Fibroblast of mammary gland (primary cell): Measurements from ENCODE around the gene PCSK6.

Experiments used
- DNase-seq: peaks from one replicate; pipeline ENCODE4 v3.0.0-alpha.2; 2010; ENCODE audit warnings: low read depth
- H3K4me3 ChIP-seq: 2 replicates; pipeline ENCODE4 v1.5.1; 2011; ENCODE audit warnings: low read depth, mild to moderate bottlenecking, low read length, moderate library complexity; ENCODE audit not compliant: control insufficient read depth
- TF ChIP-seq, protein P1 (sequence below): conservative IDR thresholded peaks from 2 replicates; pipeline ENCODE4 v1.5.1; 2011; ENCODE audit warnings: low read depth, low read length, inconsistent platforms; ENCODE audit not compliant: control insufficient read depth, insufficient read depth

PCSK6 gene

DNA sequence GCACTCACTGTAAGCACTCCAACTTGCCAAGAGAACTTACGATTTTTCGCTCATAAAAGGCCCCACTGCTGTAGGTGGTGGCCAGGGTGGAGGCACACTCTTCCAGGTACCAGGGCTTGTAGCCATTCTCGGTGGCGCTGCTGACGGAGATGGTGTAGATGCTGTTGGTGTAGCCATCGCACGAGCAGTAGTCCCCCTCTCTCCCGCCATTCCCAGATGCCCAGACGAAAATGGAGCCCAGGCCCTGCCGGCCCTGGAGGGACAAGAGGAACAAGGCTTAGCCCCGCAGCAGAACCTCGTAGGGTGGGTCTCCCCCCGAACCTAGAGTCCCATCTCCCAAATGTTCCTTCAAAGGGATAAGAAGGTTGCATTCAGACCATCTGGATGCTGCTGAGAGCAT lies 96.3 kb downstream of the PCSK6 start:
- no peak overlapping the region for H3K4me3 ChIP-seq
- TF ChIP-seq, protein P1, sequence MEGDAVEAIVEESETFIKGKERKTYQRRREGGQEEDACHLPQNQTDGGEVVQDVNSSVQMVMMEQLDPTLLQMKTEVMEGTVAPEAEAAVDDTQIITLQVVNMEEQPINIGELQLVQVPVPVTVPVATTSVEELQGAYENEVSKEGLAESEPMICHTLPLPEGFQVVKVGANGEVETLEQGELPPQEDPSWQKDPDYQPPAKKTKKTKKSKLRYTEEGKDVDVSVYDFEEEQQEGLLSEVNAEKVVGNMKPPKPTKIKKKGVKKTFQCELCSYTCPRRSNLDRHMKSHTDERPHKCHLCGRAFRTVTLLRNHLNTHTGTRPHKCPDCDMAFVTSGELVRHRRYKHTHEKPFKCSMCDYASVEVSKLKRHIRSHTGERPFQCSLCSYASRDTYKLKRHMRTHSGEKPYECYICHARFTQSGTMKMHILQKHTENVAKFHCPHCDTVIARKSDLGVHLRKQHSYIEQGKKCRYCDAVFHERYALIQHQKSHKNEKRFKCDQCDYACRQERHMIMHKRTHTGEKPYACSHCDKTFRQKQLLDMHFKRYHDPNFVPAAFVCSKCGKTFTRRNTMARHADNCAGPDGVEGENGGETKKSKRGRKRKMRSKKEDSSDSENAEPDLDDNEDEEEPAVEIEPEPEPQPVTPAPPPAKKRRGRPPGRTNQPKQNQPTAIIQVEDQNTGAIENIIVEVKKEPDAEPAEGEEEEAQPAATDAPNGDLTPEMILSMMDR: no peak
- no peak for DNase-seq

DNA sequence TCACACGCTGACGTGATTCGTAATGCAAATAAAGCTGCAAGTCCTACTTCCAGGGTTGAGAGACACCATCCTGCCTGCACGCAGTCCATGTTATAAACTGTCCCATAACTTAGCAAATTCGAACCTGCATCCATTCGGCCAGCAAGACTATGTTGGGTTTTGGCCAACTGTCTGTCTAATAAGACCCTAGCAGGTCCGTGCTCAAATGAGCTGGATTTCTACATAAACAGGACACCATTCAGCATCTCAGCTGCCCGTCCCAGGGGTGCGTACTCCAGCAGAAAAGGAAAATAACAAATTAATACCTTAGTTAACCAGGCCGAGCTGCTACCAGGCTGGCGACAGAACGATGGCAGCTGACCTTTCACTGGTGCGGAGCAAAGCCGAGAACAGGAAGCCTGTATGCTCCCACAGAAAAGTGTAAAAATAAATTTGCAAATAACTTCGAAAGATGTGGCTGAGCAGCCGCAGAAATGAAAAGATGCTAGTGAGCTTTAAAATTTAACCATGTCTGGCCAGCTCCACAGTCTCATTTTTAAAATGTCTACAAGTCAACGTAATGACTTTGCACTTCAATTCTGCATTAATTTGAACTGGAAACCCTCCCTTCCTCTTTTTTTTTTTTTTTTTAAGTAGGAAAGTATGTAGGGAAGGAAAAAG lies 97.4 kb downstream of the PCSK6 start:
- DNase-seq: no peak
- no peak overlapping the region for H3K4me3 ChIP-seq
- TF ChIP-seq, protein P1: no peak

DNA sequence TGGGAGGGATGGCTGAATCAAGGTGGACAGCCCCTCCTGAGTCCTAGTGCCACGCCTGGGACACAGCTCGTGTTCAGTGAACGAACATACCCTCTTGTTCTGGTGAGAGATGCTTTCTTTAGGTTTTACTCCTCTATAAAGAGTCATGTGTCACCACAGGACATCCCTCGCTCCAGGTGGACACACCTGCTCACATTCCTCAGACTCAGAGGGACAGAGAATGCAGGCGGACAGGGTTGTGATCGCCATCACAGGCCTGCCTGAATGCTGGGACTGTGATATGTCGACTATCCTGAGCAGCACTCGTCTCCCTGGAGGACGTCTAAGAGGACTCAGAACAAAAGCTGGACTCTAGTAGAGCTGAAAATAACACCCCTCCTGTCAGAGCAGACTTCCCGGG lies 98.1 kb downstream of the PCSK6 start:
- TF ChIP-seq, protein P1: no peak
- DNase-seq: no peak
- H3K4me3 ChIP-seq: no peak overlapping the region

DNA sequence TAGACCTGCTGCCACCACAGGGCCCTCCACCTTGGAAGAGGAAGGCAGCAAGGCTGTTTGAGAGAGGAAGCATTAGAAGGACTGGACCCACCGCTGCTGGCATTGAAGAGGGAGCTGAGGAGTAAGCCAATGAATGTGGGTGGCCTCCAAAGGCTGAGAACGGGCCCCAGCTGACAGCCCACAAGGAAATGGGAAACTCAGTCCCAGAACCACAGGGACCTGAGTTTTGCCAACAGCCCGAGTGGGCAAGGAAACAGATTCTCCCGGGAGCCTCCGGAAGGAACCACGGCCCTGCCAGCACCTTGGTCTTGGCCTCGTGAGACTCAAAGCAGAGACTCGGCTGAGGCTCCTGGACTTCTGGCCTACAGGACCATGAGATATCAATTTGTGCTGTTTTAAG lies 99.0 kb downstream of the PCSK6 start:
- no peak overlapping the region for H3K4me3 ChIP-seq
- DNase-seq: no peak
- TF ChIP-seq, protein P1: no peak

DNA sequence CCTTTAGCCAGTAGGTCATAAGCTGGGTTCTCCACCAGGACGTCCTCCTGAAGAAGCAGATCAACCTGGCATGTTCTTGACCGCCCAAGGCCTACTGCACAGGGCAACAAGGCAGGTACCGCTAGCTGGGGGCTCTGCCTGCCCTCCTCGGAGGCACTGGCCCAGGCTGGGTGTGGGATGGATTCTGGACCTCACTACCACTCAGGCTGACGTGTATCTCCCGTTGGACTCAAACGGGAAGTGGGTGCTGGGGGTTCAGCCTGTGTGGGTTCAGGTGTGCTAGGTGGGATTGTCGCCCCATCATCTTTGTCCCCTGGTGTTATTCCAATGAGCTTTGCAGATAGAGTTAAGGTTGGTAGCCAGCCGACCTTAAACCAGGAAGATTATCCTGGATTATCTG lies 99.4 kb downstream of the PCSK6 start:
- H3K4me3 ChIP-seq: no peak overlapping the region
- TF ChIP-seq, protein P1: no peak
- no peak for DNase-seq

DNA sequence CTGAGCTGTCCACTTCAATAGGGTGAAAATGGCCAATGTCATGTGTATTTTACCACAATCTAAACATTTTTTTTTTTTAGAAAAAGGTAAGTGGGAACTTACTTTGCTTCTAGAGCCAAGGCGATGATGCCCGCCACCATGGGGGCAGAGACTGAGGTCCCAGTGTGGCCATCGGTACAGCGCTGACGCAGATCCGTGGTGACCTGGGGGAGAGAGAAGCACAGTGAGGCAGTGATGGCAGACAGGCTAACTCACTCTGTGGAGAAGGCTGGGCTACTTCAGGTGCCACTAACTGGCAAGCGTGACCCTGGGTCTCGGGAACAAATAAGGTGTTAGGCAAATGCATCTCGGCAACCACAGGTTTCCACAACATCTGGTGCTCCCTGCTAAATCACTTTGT lies 100.1 kb downstream of the PCSK6 start:
- TF ChIP-seq, protein P1: no peak
- no peak for DNase-seq

DNA sequence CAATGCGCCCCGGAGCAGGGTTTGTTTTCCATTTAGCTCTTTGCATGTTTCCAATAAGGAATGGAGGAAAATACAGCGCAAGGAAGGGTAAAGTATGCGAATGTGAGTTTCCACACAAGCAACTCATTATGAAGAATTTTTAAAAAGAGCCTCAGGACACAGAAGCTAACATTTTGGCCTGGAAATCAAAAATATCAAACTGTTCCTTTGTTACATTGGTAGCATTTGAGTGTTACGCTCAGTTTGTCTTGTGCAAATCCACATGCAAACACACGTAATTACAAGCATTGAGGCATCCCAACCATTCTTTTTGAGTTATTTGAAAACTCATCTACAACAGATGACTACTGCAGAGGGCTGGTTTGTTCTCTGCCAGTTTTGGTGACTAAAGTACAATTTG lies 101.5 kb downstream of the PCSK6 start:
- no peak overlapping the region for H3K4me3 ChIP-seq
- TF ChIP-seq, protein P1: no peak
- no peak for DNase-seq

More for the DNA sequence above, 100.1 kb downstream of the PCSK6 start:
- H3K4me3 ChIP-seq: no peak overlapping the region
